ENCODE results near the gene NEDD4. TPM values are rescaled to one million over a fixed set of nuclear protein-coding genes. Genes with fewer than 3 reads are reported as not detected.
A peak's percentile ranks its signal among the peaks of the same experiment; 100 is the strongest.

The NEDD4 gene
- total RNA-seq, 1 experiment from 2014 or later: 4.1 TPM

DNA sequence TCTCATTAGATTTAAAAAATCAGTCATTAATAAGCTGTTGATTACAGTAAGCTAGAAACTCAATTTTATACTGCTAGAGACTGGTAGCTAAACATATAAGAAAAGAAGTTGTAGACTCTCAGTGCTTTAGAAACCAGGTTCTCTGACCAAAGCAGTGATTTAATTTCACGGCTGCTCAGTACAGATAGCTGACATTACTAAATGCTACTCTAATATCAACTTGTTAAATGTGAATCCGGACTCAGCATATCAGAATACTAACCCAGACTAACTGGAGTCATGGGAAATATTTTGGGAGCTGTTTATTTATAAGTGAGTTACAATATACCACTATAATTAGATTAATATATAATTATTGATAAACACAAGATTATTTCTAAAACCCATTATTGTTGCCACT lies 80.4 kb downstream of the NEDD4 start:
- no peak for DNase-seq
- Histone ChIP-seq H3K27me3 (ENCODE audit: control insufficient read depth, insufficient read depth, low read length) (no peaks in the 10 kb centered on the region), H3K36me3 (replicated peaks; ENCODE audit: control insufficient read depth, insufficient read depth, low read length) (no peaks in the 10 kb centered on the region), H3K4me3 (ENCODE audit: insufficient read depth, low read depth, low read length) (no peak overlapping the region)

- Histone ChIP-seq H3K4me3 (ENCODE audit: insufficient read depth, low read depth, low read length) (no peak overlapping the region), H3K36me3 (replicated peaks; ENCODE audit: control insufficient read depth, insufficient read depth, low read length) (no peaks in the 10 kb centered on the region), H3K27me3 (ENCODE audit: control insufficient read depth, insufficient read depth, low read length) (no peaks in the 10 kb centered on the region)
- no peak for DNase-seq
Measured at GRCh38 chr15:55909036-55909811, 84.2 kb downstream of the NEDD4 start.

- DNase-seq: no peak
- no peaks in the 10 kb centered on the region for H3K27me3 ChIP-seq (ENCODE audit: control insufficient read depth, insufficient read depth, low read length)
- H3K36me3 ChIP-seq (replicated peaks; ENCODE audit: control insufficient read depth, insufficient read depth, low read length): no peaks in the 10 kb centered on the region
- H3K4me3 ChIP-seq (ENCODE audit: insufficient read depth, low read depth, low read length): no peak overlapping the region
Measured at GRCh38 chr15:55907797-55908196, 85.6 kb downstream of the NEDD4 start.

DNA sequence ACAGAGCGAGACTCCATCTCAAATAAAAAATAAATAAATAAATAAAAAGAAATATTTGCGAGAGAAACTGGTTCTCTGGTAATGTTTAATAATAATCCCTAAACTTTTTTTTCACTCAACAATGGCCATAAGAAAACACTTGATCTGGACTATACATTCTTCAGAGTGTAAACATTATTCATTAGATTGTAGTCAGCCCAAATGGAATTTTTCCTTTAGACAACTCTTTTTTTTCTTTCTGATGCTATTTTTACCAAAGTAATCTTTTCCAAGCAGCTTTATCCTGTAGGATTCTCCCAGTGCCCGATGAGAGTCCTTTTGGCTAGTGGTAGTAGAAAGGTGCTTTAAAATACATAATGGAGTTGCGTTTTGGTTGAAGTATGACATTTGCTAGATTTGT lies 90.4 kb downstream of the NEDD4 start:
- no peaks in the 10 kb centered on the region for H3K36me3 ChIP-seq (replicated peaks; ENCODE audit: control insufficient read depth, insufficient read depth, low read length)
- no peak overlapping the region for H3K4me3 ChIP-seq (ENCODE audit: insufficient read depth, low read depth, low read length)
- no peak for DNase-seq
- no peaks in the 10 kb centered on the region for H3K27me3 ChIP-seq (ENCODE audit: control insufficient read depth, insufficient read depth, low read length)

DNA sequence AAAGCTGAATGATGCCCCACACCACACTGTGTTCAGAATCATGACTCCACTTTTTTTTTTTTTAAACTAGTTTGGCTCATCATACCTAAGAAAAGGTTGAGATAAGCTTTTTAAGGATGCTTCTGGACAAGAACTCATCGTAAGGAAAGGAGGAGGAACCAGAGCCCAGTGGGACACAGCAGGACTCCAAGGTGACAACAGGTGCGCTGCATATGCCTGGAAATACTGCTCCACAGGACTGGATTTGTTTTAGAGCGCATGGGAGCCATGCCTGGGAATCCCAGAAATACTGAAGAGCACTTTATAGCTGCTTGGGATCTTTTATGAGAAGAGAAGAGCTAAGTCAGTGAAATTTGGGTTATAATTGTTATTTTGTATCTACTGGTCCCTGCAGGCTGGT lies 93.4 kb downstream of the NEDD4 start:
- Histone ChIP-seq H3K27me3 (ENCODE audit: control insufficient read depth, insufficient read depth, low read length) (no peaks in the 10 kb centered on the region), H3K4me3 (ENCODE audit: insufficient read depth, low read depth, low read length) (no peak overlapping the region), H3K36me3 (replicated peaks; ENCODE audit: control insufficient read depth, insufficient read depth, low read length) (no peaks in the 10 kb centered on the region)
- DNase-seq: no peak

- H3K4me3 ChIP-seq (ENCODE audit: insufficient read depth, low read depth, low read length): no peak overlapping the region
- H3K36me3 ChIP-seq (replicated peaks; ENCODE audit: control insufficient read depth, insufficient read depth, low read length): no peaks in the 10 kb centered on the region
- DNase-seq: no peak
- no peaks in the 10 kb centered on the region for H3K27me3 ChIP-seq (ENCODE audit: control insufficient read depth, insufficient read depth, low read length)
Measured at GRCh38 chr15:55899537-55899936, 93.9 kb downstream of the NEDD4 start.

- Histone ChIP-seq H3K27me3 (ENCODE audit: control insufficient read depth, insufficient read depth, low read length) (no peaks in the 10 kb centered on the region), H3K4me3 (ENCODE audit: insufficient read depth, low read depth, low read length) (no peak overlapping the region), H3K36me3 (replicated peaks; ENCODE audit: control insufficient read depth, insufficient read depth, low read length) (no peaks in the 10 kb centered on the region)
- DNase-seq: peak; percentile 66
Measured at GRCh38 chr15:55897560-55898336, 95.7 kb downstream of the NEDD4 start.

- H3K27me3 ChIP-seq (ENCODE audit: control insufficient read depth, insufficient read depth, low read length): no peaks in the 10 kb centered on the region
- no peak overlapping the region for H3K4me3 ChIP-seq (ENCODE audit: insufficient read depth, low read depth, low read length)
- H3K36me3 ChIP-seq (replicated peaks; ENCODE audit: control insufficient read depth, insufficient read depth, low read length): no peaks in the 10 kb centered on the region
- DNase-seq: no peak
Measured at GRCh38 chr15:55894399-55894965, 98.9 kb downstream of the NEDD4 start.

DNA sequence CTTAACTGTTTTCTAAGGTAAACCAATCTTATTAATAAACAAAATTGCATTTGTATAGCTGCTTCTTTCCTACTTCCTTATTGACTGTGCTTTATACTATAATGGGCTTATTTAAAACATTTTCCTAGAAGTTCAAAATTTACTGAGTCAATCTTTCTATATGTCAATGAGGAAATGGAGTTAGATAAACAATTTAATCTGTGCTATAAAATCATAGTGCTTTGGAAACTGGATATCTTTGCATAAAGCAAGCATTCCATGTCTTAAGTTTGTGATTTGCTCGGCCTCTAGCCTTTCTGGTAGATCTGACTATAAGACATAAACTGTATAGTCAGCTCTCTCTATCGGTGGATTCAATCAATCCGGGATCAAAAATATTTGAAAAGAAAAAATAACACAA lies 99.6 kb downstream of the NEDD4 start:
- no peaks in the 10 kb centered on the region for H3K27me3 ChIP-seq (ENCODE audit: control insufficient read depth, insufficient read depth, low read length)
- DNase-seq: no peak
- no peaks in the 10 kb centered on the region for H3K36me3 ChIP-seq (replicated peaks; ENCODE audit: control insufficient read depth, insufficient read depth, low read length)
- H3K4me3 ChIP-seq (ENCODE audit: insufficient read depth, low read depth, low read length): no peak overlapping the region

DNA sequence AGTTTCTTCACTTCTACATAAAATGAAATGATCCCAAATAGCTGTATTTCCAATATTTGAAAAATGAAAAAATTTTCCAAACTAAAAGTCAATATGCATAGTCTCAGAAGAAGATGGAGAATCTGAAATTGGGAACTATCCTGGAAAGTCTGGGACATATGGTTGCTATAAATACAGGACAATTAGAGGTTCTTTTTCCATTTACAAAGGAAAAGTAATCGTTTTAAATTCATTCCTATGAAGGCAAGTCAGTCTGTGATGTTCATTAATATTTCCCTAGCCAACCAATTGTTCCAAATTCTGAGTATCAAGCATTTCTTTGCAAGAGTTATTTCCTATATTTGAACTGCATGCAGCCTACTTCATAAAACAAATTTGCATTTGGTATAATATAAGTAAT lies 102.2 kb downstream of the NEDD4 start:
- Histone ChIP-seq H3K36me3 (replicated peaks; ENCODE audit: control insufficient read depth, insufficient read depth, low read length) (no peaks in the 10 kb centered on the region), H3K4me3 (ENCODE audit: insufficient read depth, low read depth, low read length) (no peak overlapping the region)
- no peak for DNase-seq

DNA sequence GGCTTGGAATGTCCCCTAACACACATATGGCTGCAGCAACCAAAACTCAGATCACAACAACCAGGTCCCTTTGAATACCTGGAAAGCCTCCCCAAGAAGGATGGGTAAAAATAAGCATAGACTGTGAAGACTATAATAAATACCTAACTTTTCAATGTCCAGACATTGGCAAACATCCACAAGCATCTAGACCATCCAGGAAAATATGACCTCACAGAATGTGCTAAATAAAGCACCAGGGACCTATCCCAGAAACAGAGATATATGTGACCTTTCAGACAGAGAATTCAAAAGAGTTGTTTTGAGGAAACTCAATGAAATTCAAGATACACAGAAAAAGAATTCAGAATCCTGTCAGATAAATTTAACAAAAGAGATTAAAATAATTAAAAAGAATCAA lies 109.2 kb downstream of the NEDD4 start:
- H3K27me3 ChIP-seq (ENCODE audit: control insufficient read depth, insufficient read depth, low read length): no peaks in the 10 kb centered on the region
- H3K36me3 ChIP-seq (replicated peaks; ENCODE audit: control insufficient read depth, insufficient read depth, low read length): no peaks in the 10 kb centered on the region
- H3K4me3 ChIP-seq (ENCODE audit: insufficient read depth, low read depth, low read length): no peak overlapping the region
- no peak for DNase-seq

More for the DNA sequence above, 102.2 kb downstream of the NEDD4 start:
- no peaks in the 10 kb centered on the region for H3K27me3 ChIP-seq (ENCODE audit: control insufficient read depth, insufficient read depth, low read length)

DNA sequence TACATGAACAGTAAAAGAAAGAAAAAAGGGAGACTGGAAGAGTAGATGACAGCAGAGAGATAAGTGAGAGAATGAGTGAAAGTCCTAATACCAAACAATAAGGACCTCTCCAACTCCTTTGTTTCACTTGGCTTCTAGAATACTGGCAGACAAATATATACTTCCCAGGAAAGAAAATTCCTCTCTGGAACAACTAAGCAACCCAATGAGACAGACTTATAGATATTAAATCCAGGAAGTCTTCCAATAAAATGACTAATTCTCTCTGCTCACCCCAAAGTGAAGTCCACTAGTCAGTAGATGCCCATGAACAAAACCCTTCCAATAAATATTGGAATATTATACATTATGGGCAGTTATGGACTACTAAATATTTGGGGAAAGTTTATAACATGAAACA lies 114.2 kb downstream of the NEDD4 start:
- H3K4me3 ChIP-seq (ENCODE audit: insufficient read depth, low read depth, low read length): no peak overlapping the region
- no peaks in the 10 kb centered on the region for H3K27me3 ChIP-seq (ENCODE audit: control insufficient read depth, insufficient read depth, low read length)
- no peak for DNase-seq
- no peaks in the 10 kb centered on the region for H3K36me3 ChIP-seq (replicated peaks; ENCODE audit: control insufficient read depth, insufficient read depth, low read length)

GRCh38 chr15:55873024-55873720 lies 120.2 kb downstream of the NEDD4 start:
- H3K36me3 ChIP-seq (replicated peaks; ENCODE audit: control insufficient read depth, insufficient read depth, low read length): no peaks in the 10 kb centered on the region
- H3K4me3 ChIP-seq (ENCODE audit: insufficient read depth, low read depth, low read length): no peak overlapping the region
- no peaks in the 10 kb centered on the region for H3K27me3 ChIP-seq (ENCODE audit: control insufficient read depth, insufficient read depth, low read length)
- no peak for DNase-seq

DNA sequence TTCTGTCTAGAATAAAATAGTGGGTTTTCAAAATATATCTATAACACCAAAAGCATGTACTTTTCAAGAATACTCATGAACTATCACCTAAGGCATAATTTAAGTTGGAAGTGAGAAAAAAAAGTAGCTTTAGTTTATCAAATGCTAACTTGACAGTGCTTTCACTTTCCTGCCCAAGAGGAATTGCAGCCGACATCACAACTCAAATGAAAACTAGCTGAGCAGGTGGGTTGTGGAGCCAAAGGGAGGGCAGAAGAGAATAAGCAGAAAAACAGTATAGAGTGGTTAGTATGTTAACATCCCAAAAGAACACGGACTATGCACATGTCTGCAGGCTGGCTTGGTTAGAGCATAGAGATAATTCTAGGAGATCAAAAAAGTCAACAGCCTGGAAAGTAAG lies 120.9 kb downstream of the NEDD4 start:
- no peak for DNase-seq
- no peaks in the 10 kb centered on the region for H3K36me3 ChIP-seq (replicated peaks; ENCODE audit: control insufficient read depth, insufficient read depth, low read length)
- no peaks in the 10 kb centered on the region for H3K27me3 ChIP-seq (ENCODE audit: control insufficient read depth, insufficient read depth, low read length)
- H3K4me3 ChIP-seq (ENCODE audit: insufficient read depth, low read depth, low read length): no peak overlapping the region

Data from H7 (cell line).